Smooth muscle cell (in vitro differentiated cells): ENCODE data around the gene FNIP2. TPM values are rescaled to one million over a fixed set of nuclear protein-coding genes. Genes with fewer than 3 reads are reported as not detected.

Experiments used
- DNase-seq: peaks from one replicate; lab custom pipeline; 2025; ENCODE audit not compliant: unreplicated experiment; lab: John Stamatoyannopoulos, UW
- H2AFZ ChIP-seq: fragments of 200-600 bp; sonication (generic); 2 replicates; pipeline ENCODE4 v1.6.0; 2016; ENCODE audit warnings: antibody characterized with exemption, low read depth, mild to moderate bottlenecking
- H3F3A ChIP-seq: fragments of 200-600 bp; sonication (generic); 2 replicates; pipeline ENCODE4 v1.6.0; 2017; ENCODE audit warnings: antibody characterized with exemption, low read depth
- H3K27ac ChIP-seq: fragments of 200-600 bp; sonication (generic); 2 replicates; pipeline ENCODE4 v1.5.1; 2016; ENCODE audit warnings: low read depth, mild to moderate bottlenecking
- H3K27me3 ChIP-seq: fragments of 200-600 bp; sonication (generic); 2 replicates; pipeline ENCODE4 v1.6.1; 2016; ENCODE audit warnings: low read depth, mild to moderate bottlenecking
- H3K36me3 ChIP-seq: fragments of 200-600 bp; sonication (generic); 2 replicates; pipeline ENCODE4 v1.5.1; 2016; ENCODE audit warnings: low read depth
- H3K4me1 ChIP-seq: fragments of 200-600 bp; sonication (generic); 2 replicates; pipeline ENCODE4 v1.5.1; 2016; ENCODE audit warnings: low read depth
- H3K4me2 ChIP-seq: fragments of 200-600 bp; sonication (generic); 2 replicates; pipeline ENCODE4 v1.6.0; 2016; ENCODE audit warnings: mild to moderate bottlenecking
- H3K4me3 ChIP-seq: fragments of 200-600 bp; sonication (generic); 2 replicates; pipeline ENCODE4 v1.5.1; 2016; ENCODE audit warnings: mild to moderate bottlenecking
- H3K79me2 ChIP-seq: fragments of 200-600 bp; sonication (generic); 2 replicates; pipeline ENCODE4 v1.6.0; 2016; ENCODE audit warnings: low read depth, mild to moderate bottlenecking
- H3K9ac ChIP-seq: fragments of 200-600 bp; sonication (generic); 2 replicates; pipeline ENCODE4 v1.6.0; 2016; ENCODE audit warnings: low read depth
- H3K9me3 ChIP-seq: fragments of 200-600 bp; sonication (generic); replicated peaks from 2 replicates; pipeline ENCODE4 v1.5.1; 2016; ENCODE audit warnings: low read depth
- H4K20me1 ChIP-seq: fragments of 200-600 bp; sonication (generic); 2 replicates; pipeline ENCODE4 v1.6.0; 2016; ENCODE audit warnings: low read depth
- WGBS: methylation state at CpG from one replicate; pipeline ENCODE4 v1.1.7; 2016; ENCODE audit warnings: low lambda C conversion rate; 5-methylcytosine and 5-hydroxymethylcytosine counted together
- polyA plus RNA-seq: library from polyadenylated mRNA; unstranded; fragments of >200 nt; fragmentation: Nextera tagmentation; extraction: Ambion mirVana; gene quantifications from 2 replicates; pipeline ENCODE4 v1.2.1, GENCODE V29; 2016
- total RNA-seq: library from RNA; depleted of rRNA; stranded (reverse); fragments of >200 nt; gene quantifications from 2 replicates; pipeline ENCODE4 v1.2.3, GENCODE V29; 2014
- TF ChIP-seq, protein P1 (sequence below): fragments of 200-600 bp; sonication (generic); IDR thresholded peaks from 2 replicates; pipeline ENCODE4 v1.5.1; 2017; ENCODE audit warnings: borderline replicate concordance, mild to moderate bottlenecking, antibody characterized with exemption; ENCODE audit not compliant: insufficient read depth, poor library complexity, severe bottlenecking

The FNIP2 gene
- total and polyA plus RNA-seq, 2 experiments from 2014 or later: 10.4 to 36.3 TPM

GRCh38 chr4:158767451-158767850 is 1.4 kb upstream of the FNIP2 start:
- H3K4me1 ChIP-seq: no peaks in the 10 kb centered on the region
- WGBS: 35% methylated on average over 2 of the region's 2 CpGs
- H3K79me2 ChIP-seq: peaks cover 21% of the 10 kb centered on the region
- TF ChIP-seq, protein P1, sequence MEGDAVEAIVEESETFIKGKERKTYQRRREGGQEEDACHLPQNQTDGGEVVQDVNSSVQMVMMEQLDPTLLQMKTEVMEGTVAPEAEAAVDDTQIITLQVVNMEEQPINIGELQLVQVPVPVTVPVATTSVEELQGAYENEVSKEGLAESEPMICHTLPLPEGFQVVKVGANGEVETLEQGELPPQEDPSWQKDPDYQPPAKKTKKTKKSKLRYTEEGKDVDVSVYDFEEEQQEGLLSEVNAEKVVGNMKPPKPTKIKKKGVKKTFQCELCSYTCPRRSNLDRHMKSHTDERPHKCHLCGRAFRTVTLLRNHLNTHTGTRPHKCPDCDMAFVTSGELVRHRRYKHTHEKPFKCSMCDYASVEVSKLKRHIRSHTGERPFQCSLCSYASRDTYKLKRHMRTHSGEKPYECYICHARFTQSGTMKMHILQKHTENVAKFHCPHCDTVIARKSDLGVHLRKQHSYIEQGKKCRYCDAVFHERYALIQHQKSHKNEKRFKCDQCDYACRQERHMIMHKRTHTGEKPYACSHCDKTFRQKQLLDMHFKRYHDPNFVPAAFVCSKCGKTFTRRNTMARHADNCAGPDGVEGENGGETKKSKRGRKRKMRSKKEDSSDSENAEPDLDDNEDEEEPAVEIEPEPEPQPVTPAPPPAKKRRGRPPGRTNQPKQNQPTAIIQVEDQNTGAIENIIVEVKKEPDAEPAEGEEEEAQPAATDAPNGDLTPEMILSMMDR: no peak
- no peaks in the 10 kb centered on the region for H3K27me3 ChIP-seq
- no peak overlapping the region for H2AFZ ChIP-seq
- H3K4me2 ChIP-seq: no peak overlapping the region
- no peak overlapping the region for H3K9ac ChIP-seq
- DNase-seq: no peak
- no peaks in the 10 kb centered on the region for H3K9me3 ChIP-seq
- H3K27ac ChIP-seq: no peak overlapping the region
- H3K36me3 ChIP-seq: no peaks in the 10 kb centered on the region
- H3K4me3 ChIP-seq: no peak overlapping the region
- peaks cover 11% of the 10 kb centered on the region for H3F3A ChIP-seq
- peaks cover 7% of the 10 kb centered on the region for H4K20me1 ChIP-seq

- DNase-seq: peak; percentile 27
- H3K9me3 ChIP-seq: no peaks in the 10 kb centered on the region
- H3K9ac ChIP-seq: peak overlapping the region; percentile 73
- no peaks in the 10 kb centered on the region for H3K36me3 ChIP-seq
- H3F3A ChIP-seq: peaks cover 14% of the 10 kb centered on the region
- peaks cover 40% of the 10 kb centered on the region for H3K79me2 ChIP-seq
- peak overlapping the region; percentile 83 for H2AFZ ChIP-seq
- peak overlapping the region; percentile 81 for H3K4me3 ChIP-seq
- WGBS: 2% methylated on average over 42 of the region's 49 CpGs
- peaks cover 7% of the 10 kb centered on the region for H4K20me1 ChIP-seq
- no peaks in the 10 kb centered on the region for H3K4me1 ChIP-seq
- H3K4me2 ChIP-seq: peak overlapping the region; percentile 94
- H3K27me3 ChIP-seq: no peaks in the 10 kb centered on the region
- TF ChIP-seq, protein P1: no peak
- peak overlapping the region; percentile 43 for H3K27ac ChIP-seq
These were observed 522 bp downstream of the FNIP2 start for GRCh38 chr4:158769175-158769921.

DNA sequence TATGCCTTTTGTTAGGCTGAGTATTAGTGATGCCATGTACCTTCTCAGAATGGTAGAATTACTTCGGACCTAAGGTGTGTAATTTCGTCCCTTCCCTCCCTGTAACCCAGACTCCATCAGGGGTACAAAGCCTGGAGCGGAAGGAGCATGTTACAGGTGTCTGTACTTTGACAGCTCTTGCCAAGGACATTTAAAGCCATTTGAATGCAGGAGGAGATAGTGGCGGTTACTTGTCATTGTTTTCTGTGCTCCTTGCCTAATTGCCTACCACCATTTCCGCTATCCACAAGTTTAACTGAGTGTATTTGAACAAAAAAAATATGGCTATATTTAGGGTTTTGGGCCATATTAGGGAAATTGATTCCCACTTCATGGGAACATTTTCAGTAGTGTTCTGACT is 1.8 kb downstream of the FNIP2 start:
- peaks cover 14% of the 10 kb centered on the region for H3F3A ChIP-seq
- WGBS: 96% methylated on average over 5 of the region's 5 CpGs

More for the DNA sequence above, 1.8 kb downstream of the FNIP2 start:
- Histone ChIP-seq H3K27me3 (no peaks in the 10 kb centered on the region), H3K4me1 (peaks cover 11% of the 10 kb centered on the region), H3K36me3 (no peaks in the 10 kb centered on the region), H3K9me3 (no peaks in the 10 kb centered on the region), H3K79me2 (peaks cover 43% of the 10 kb centered on the region), H4K20me1 (peaks cover 9% of the 10 kb centered on the region), H2AFZ (no peak overlapping the region), H3K9ac (no peak overlapping the region), H3K4me2 (peak overlapping the region; percentile 94), H3K4me3 (no peak overlapping the region), H3K27ac (no peak overlapping the region)
- no peak for DNase-seq
- TF ChIP-seq, protein P1: no peak
